HUES64 (cell line): ENCODE measurements around the gene SPARC.

ENCODE experiments used
- H3K27ac ChIP-seq: 2 replicates; pipeline ENCODE4 v1.7.0; 2013; ENCODE audit warnings: low read depth, low read length, inconsistent platforms
- H3K27me3 ChIP-seq: 2 replicates; pipeline ENCODE4 v1.6.1; 2013; ENCODE audit warnings: mild to moderate bottlenecking, low read length; ENCODE audit not compliant: insufficient read depth
- H3K36me3 ChIP-seq: 2 replicates; pipeline ENCODE4 v1.6.1; 2013; ENCODE audit warnings: mild to moderate bottlenecking, low read length; ENCODE audit not compliant: insufficient read depth
- H3K4me1 ChIP-seq: 2 replicates; pipeline ENCODE4 v1.6.1; 2013; ENCODE audit warnings: mild to moderate bottlenecking, low read length, moderate library complexity; ENCODE audit not compliant: insufficient read depth
- H3K4me3 ChIP-seq: 2 replicates; pipeline ENCODE4 v1.5.1; 2013; ENCODE audit warnings: mild to moderate bottlenecking, low read length, moderate library complexity
- H3K9ac ChIP-seq: 2 replicates; pipeline ENCODE4 v1.6.1; 2013; ENCODE audit warnings: mild to moderate bottlenecking, low read depth, low read length
- H3K9me3 ChIP-seq: 2 replicates; pipeline ENCODE4 v1.6.1; 2013; ENCODE audit warnings: low read depth, low read length; ENCODE audit not compliant: insufficient read depth
- WGBS: fragments of 150-250, 120-280 bp; methylation state at CpG from one replicate; pipeline ENCODE4 v1.1.7; 2013; ENCODE audit warnings: missing lambda C conversion rate; 5-methylcytosine and 5-hydroxymethylcytosine counted together

Gene SPARC

DNA sequence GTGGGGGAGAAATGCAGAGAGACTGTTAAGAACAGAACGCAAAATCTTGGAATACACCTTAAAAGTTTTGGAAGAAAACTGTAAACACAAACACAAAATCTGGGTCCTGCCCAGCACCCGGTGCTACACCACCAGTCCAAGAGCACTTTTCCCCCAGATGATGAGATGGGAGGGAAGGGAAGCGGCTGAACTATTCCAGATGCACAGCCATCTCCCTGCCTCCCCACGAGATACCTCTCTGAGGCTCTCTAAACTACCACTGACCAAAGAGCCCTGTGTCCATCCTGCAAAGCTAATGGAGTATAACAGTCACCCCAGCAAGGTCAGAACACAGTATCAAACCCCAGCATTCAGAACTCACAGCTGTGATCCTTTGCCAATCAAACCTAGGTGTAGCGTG is 8.0 kb downstream of the SPARC start:
- H3K4me1 ChIP-seq, result peaks cover 36% of the 10 kb centered on the region
- H3K36me3 ChIP-seq, result peaks cover 25% of the 10 kb centered on the region
- H3K27me3 ChIP-seq, result no peaks in the 10 kb centered on the region
- WGBS, result 93% methylated on average over 4 of the region's 5 CpGs
- H3K4me3 ChIP-seq, result no peak overlapping the region
- H3K9me3 ChIP-seq, result no peaks in the 10 kb centered on the region
- H3K27ac ChIP-seq, result no peak overlapping the region
- no peak overlapping the region for H3K9ac ChIP-seq

GRCh38 chr5:151677776-151678545 is 8.8 kb downstream of the SPARC start:
- H3K9ac ChIP-seq, result no peak overlapping the region
- H3K27me3 ChIP-seq, result no peaks in the 10 kb centered on the region
- H3K9me3 ChIP-seq, result no peaks in the 10 kb centered on the region
- peaks cover 40% of the 10 kb centered on the region for H3K4me1 ChIP-seq
- WGBS, result 92% methylated on average over 6 of the region's 6 CpGs
- peaks cover 28% of the 10 kb centered on the region for H3K36me3 ChIP-seq
- no peak overlapping the region for H3K4me3 ChIP-seq
- H3K27ac ChIP-seq, result no peak overlapping the region

DNA sequence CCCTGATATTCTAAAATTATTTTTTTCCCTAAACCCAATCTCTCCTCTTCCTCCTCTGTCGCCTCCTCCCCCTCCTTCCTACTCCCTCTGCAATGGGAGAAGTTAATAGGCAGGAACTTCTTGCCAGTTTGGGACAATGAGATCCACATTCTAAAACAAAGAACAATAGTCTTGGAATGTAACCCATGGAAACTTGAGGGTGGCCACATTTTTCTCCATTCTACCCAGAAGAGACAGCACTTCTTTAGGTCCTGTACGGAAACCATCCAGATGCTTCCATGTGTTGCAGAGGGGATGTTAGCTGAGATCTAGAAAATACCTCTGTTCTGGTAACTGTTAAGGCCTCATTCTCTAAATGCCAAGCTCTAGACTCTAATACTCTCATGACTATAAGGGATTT is 10.0 kb downstream of the SPARC start:
- H3K9ac ChIP-seq, result no peak overlapping the region
- H3K36me3 ChIP-seq, result peaks cover 38% of the 10 kb centered on the region
- 76% methylated on average over 2 of the region's 2 CpGs for WGBS
- no peaks in the 10 kb centered on the region for H3K27me3 ChIP-seq
- H3K27ac ChIP-seq, result peak overlapping the region; percentile 70
- H3K9me3 ChIP-seq, result no peaks in the 10 kb centered on the region
- H3K4me1 ChIP-seq, result peaks cover 40% of the 10 kb centered on the region
- H3K4me3 ChIP-seq, result no peak overlapping the region; the same call in 1 of the 2 replicates

GRCh38 chr5:151676314-151676712 is 10.4 kb downstream of the SPARC start:
- Histone ChIP-seq H3K9me3 (no peaks in the 10 kb centered on the region), H3K27ac (peak overlapping the region; percentile 70), H3K36me3 (peaks cover 41% of the 10 kb centered on the region), H3K4me1 (peaks cover 40% of the 10 kb centered on the region), H3K4me3 (no peak overlapping the region), H3K9ac (no peak overlapping the region), H3K27me3 (no peaks in the 10 kb centered on the region)

GRCh38 chr5:151675611-151676313 is 11.0 kb downstream of the SPARC start:
- Histone ChIP-seq H3K9me3 (no peaks in the 10 kb centered on the region), H3K36me3 (peaks cover 47% of the 10 kb centered on the region), H3K4me1 (peaks cover 40% of the 10 kb centered on the region), H3K4me3 (no peak overlapping the region), H3K27ac (peak overlapping the region; percentile 70), H3K9ac (0 out of 2 replicates have a peak overlapping the region, but pooled peaks have one; percentile 31), H3K27me3 (no peaks in the 10 kb centered on the region)
- 58% methylated on average over 3 of the region's 3 CpGs for WGBS

- Histone ChIP-seq H3K27ac (peak overlapping the region; percentile 70), H3K4me1 (peaks cover 40% of the 10 kb centered on the region), H3K36me3 (peaks cover 53% of the 10 kb centered on the region), H3K9ac (no peak overlapping the region), H3K27me3 (no peaks in the 10 kb centered on the region), H3K9me3 (no peaks in the 10 kb centered on the region), H3K4me3 (no peak overlapping the region)
- WGBS, result 95% methylated on average over 4 of the region's 4 CpGs
These were observed 11.8 kb downstream of the SPARC start for GRCh38 chr5:151674626-151675610.

GRCh38 chr5:151673421-151673820 is 13.3 kb downstream of the SPARC start:
- Histone ChIP-seq H3K4me1 (peaks cover 40% of the 10 kb centered on the region), H3K9ac (no peak overlapping the region), H3K27ac (no peak overlapping the region), H3K9me3 (no peaks in the 10 kb centered on the region), H3K4me3 (no peak overlapping the region), H3K27me3 (no peaks in the 10 kb centered on the region), H3K36me3 (peaks cover 68% of the 10 kb centered on the region)
- WGBS, result 82% methylated on average over 4 of the region's 4 CpGs

GRCh38 chr5:151672516-151672915 is 14.2 kb downstream of the SPARC start:
- H3K27ac ChIP-seq, result no peak overlapping the region
- peaks cover 77% of the 10 kb centered on the region for H3K36me3 ChIP-seq
- H3K9me3 ChIP-seq, result no peaks in the 10 kb centered on the region
- H3K9ac ChIP-seq, result no peak overlapping the region
- WGBS, result 94% methylated on average over 8 of the region's 8 CpGs
- no peak overlapping the region for H3K4me3 ChIP-seq
- H3K4me1 ChIP-seq, result peaks cover 33% of the 10 kb centered on the region
- H3K27me3 ChIP-seq, result no peaks in the 10 kb centered on the region

GRCh38 chr5:151671950-151672349 is 14.8 kb downstream of the SPARC start:
- Histone ChIP-seq H3K27ac (no peak overlapping the region), H3K9me3 (no peaks in the 10 kb centered on the region), H3K4me1 (peaks cover 27% of the 10 kb centered on the region), H3K9ac (no peak overlapping the region), H3K4me3 (no peak overlapping the region), H3K36me3 (peaks cover 82% of the 10 kb centered on the region), H3K27me3 (no peaks in the 10 kb centered on the region)
- 97% methylated on average over 4 of the region's 4 CpGs for WGBS

DNA sequence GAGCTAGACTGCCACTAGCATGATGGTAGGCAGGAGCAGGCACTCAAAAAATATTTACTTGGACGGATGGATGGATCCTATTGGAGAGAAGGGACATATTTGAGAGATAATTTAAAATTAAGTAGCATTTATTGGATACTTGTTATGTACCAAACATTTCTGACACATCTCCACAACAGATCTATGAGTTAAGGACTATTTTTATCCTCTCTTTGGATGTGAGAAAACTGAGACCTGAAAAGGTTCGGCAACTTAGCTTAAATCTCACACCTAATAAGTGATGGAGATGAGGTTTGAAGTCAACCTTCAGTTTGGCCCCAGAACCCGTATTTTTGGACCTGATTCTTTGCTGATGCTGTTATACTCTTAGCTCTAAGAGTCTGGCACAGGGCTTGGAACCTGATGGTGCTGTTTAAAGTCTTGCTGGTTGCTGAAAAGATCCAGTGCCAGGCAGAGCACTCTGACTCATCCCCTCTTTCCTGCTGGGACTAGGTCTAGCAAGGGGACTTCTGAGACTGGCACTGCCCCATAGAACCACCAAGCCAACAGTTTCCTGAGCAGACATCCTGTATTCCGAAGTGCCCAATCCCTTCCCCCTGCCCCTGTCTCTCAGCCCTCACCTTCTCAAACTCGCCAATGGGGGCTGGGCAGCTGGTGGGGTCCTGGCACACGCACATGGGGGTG is 15.6 kb downstream of the SPARC start:
- Histone ChIP-seq H3K27ac (no peak overlapping the region), H3K27me3 (no peaks in the 10 kb centered on the region), H3K36me3 (peaks cover 90% of the 10 kb centered on the region), H3K9ac (no peak overlapping the region), H3K4me1 (peaks cover 19% of the 10 kb centered on the region), H3K4me3 (no peak overlapping the region), H3K9me3 (no peaks in the 10 kb centered on the region)
- 88% methylated on average over 6 of the region's 6 CpGs for WGBS
